ENCODE measurements around the gene SYNGR3.
"Not testable (repeated sequence)": the region's sequence is repeated elsewhere in the genome, so short reads cannot be mapped to it uniquely, and the experiment has no call there.

SYNGR3 gene

DNA sequence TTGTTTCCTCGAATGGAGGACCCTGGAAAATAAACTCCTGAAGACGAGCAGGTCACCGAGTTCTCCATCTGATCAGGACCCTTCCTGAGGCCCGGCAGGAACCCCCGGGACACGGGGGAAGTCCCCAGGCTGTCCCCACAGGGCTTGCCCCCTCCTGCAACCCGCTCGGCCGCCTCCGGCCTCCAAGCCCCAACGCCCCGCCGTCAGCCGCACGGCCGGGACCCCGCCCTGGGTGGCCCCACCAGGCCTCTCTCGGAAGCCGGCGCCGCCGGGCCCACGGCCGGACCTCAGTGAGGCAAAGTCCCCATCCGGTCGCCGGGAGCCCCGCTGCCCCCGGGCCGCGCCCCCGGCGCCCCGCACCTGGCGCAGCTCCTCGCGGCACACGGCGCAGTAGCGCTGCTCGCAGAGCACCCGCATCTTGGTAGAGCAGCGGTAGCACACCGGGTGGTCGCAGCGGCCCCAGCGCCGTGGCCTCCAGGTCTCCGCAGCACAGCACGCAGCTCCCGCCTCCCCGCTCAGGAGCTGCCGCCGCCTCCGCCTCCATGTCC lies 19.5 kb downstream of the SYNGR3 start:
- no peak for DNase-seq (ENCODE audit: low spot score)

DNA sequence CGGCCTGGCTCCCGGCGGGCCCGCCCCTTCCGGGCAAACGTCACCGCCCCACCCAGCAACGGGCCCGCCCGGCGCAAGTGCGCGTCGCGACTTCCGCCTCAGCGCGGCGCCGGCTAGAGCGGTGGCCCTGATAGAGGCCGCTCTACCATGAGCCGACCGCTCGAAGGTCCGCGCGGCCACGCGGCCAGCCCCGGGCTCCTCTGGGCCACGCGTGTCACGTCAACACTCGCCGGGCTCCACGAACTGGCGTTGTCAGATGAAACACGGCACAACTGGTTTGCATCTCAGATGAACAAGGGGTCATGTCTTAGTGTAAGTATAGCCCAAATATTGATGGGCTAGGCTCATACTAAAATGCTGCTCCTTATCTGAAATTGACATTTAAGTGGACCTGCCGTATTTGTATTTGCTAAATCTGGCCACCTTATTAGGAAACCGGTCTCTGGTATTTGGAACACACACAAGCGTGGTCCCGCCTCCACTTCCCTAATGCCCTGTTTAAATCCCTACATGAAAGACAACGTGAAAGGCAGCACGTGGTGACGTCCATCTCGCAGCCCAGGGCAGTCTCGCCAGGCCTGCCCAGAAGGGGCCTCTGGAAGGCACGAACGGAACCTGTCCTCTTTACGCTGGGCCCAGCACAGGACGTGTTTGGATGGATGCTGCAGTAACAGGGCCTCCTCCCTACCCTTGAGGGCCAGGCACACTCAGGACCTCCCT lies 20.2 kb downstream of the SYNGR3 start, which contains the start of gene ZNF598:
Gene ZNF598 (minus strand): TSS at position 31 of the 720 bp plus-strand sequence.
- DNase-seq (ENCODE audit: low spot score), result peak; percentile 87

- DNase-seq (ENCODE audit: low spot score), result not testable (repeated sequence)
Observed at GRCh38 chr16:2011726-2012125, 22.0 kb downstream of the SYNGR3 start.

DNA sequence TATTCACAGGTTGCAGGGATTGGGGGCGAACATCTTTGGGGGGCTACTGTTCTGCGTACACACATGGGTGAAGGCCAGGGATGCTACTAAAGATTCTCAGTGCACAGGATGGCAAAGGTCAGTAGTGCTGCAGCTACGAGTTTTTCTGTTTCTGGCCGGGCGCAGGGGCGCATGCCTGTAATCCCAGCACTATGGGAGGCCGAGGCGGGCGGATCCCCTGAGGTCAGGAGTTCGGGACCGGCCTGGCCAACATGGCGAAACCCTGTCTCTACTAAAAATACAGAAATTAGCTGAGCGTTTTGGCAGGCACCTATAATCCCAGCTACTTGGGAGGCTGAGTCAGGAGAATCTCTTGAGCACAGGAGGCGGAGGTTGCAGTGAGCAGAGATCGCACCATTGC lies 23.8 kb downstream of the SYNGR3 start:
- DNase-seq (ENCODE audit: low spot score), result no peak

- peak; percentile 90 for DNase-seq (ENCODE audit: low spot score)
Observed at GRCh38 chr16:2015117-2015946, 25.6 kb downstream of the SYNGR3 start.

DNA sequence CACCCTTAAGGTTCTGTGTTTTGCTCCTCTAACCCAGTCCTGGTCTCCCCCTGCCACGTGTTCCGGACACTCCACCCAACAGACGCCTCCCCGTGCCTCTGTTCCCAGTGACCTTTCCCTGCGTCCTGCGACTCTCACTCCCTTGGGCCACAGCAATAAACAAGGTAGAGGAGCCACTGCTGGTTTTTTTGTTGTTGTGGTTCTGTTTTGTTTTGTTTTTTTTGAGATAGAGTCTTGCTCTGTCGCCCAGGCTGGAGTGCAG lies 26.1 kb downstream of the SYNGR3 start:
- DNase-seq (ENCODE audit: low spot score), result no peak

DNA sequence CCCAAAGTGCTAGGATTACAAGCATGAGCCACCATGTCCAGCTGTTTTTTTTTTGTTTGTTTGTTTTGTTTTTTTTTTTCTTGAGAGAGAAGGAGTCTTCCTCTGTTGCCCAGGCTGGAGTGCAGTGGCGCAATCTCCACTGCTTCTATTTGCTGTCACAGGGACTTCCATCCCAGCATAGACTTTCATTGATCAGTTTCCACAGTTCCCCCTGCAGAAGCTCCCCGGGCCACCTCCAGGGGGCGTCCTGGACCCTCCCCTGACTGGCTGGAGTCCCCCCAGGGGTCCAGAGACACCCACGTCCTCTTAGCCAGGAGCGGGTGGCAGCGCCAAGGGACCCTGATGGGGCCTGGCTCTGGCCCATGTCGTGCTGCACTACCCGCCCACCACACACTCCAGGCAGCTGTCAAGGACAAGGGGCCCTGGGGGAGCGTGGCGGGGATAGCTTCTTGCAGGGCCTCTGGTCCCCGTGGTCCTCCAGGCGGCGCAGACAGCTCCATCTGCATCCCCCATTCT lies 26.7 kb downstream of the SYNGR3 start:
- DNase-seq (ENCODE audit: low spot score), result no peak

GRCh38 chr16:2019518-2019920 lies 29.7 kb downstream of the SYNGR3 start, which contains the start of gene NPW:
Gene NPW (plus strand): TSS chr16:2019785.
- DNase-seq (ENCODE audit: low spot score), result no peak

DNA sequence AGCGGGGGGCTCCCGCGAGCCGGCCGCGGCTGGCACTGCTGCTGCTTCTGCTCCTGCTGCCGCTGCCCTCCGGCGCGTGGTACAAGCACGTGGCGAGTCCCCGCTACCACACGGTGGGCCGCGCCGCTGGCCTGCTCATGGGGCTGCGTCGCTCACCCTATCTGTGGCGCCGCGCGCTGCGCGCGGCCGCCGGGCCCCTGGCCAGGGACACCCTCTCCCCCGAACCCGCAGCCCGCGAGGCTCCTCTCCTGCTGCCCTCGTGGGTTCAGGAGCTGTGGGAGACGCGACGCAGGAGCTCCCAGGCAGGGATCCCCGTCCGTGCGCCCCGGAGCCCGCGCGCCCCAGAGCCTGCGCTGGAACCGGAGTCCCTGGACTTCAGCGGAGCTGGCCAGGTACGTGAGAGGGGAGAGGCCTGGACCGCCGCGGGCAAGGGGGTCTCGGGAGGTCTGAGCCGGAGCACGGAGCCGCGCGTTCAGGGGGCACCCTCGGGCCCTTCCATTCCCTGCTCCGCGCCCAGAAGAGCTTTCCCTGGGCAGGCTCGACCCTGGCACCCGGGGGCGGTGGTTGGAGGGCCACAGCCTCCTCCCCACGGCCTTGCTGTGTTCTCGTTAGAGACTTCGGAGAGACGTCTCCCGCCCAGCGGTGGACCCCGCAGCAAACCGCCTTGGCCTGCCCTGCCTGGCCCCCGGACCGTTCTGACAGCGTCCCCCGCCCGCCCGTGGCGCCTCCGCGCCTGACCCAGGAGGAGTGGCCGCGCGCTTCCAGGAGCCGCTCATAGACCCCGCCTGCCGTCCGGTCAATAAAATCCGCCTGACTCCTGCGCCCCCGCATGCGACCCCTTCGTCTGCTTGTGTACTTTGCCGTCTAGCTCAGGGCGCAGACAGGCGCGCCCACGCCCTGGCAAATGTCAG lies 30.4 kb downstream of the SYNGR3 start:
- DNase-seq (ENCODE audit: low spot score), result no peak

DNA sequence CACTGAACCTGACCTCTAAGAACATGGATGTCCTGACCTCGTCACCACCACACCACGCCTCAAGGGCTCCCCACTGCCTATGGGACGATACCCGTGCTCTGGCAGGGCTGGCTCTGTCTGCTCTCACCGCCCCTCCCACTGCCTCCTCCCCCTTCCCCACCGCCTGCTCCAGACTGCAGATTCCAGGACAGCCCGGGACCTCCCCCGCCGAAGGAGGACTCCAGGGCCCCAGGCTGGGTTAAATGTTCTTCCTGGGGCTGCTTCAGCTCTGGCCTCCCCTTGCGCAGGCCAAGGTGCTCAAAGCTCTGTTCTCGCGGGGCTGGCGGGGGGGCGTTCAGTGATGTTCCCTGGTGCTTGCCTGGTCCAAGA lies 32.9 kb downstream of the SYNGR3 start:
- DNase-seq (ENCODE audit: low spot score), result no peak

- DNase-seq (ENCODE audit: low spot score), result peak; percentile 88
Observed at GRCh38 chr16:2023092-2024031, 33.6 kb downstream of the SYNGR3 start.

DNA sequence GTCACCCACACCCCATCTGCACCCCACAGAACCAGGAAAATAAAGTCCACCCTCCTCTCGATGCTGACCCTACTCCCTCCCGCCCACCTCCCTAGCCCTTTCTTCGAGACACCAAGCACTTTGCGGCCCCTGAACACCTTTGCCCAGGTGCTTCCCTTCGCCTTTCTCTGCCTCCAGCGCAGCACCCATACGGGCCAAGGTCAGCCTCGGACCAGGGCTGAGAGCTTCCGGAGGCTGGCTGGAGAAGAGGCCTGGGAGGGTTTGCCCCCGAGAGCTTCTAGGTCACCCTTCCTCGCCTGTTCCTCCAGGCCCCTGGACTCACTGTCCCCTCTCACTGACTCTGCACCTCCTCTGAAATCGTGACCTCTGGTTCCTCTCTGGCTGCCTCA lies 34.3 kb downstream of the SYNGR3 start:
- no peak for DNase-seq (ENCODE audit: low spot score)

DNA sequence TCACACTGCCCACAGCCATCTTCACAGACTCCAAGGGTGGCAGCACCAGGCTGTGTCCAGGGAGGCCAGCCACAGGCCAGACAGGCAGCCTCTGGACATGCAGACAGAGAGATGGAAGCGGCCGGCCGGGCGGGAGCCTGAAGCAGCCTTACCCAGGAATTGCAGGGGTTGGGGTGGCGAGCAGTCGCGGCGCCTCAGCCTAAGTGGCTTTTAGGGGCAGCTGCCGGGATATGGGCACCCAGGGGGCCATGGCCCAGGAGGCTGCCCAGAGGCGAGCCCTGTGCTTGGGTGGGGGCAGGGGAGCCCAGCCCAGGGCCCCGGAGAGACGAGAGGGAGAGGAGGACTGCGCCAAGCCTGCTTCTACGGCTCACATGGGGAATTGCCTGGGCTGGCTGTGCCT lies 35.5 kb downstream of the SYNGR3 start:
- no peak for DNase-seq (ENCODE audit: low spot score)

GRCh38 chr16:2025878-2026460 lies 36.2 kb downstream of the SYNGR3 start:
- no peak for DNase-seq (ENCODE audit: low spot score)

GRCh38 chr16:2026461-2027023 lies 36.8 kb downstream of the SYNGR3 start, which contains the start of gene NHERF2:
Gene NHERF2 (plus strand): TSS chr16:2026902. CDS start chr16:2027006, 104 bp downstream.
- no peak for DNase-seq (ENCODE audit: low spot score)

DNA sequence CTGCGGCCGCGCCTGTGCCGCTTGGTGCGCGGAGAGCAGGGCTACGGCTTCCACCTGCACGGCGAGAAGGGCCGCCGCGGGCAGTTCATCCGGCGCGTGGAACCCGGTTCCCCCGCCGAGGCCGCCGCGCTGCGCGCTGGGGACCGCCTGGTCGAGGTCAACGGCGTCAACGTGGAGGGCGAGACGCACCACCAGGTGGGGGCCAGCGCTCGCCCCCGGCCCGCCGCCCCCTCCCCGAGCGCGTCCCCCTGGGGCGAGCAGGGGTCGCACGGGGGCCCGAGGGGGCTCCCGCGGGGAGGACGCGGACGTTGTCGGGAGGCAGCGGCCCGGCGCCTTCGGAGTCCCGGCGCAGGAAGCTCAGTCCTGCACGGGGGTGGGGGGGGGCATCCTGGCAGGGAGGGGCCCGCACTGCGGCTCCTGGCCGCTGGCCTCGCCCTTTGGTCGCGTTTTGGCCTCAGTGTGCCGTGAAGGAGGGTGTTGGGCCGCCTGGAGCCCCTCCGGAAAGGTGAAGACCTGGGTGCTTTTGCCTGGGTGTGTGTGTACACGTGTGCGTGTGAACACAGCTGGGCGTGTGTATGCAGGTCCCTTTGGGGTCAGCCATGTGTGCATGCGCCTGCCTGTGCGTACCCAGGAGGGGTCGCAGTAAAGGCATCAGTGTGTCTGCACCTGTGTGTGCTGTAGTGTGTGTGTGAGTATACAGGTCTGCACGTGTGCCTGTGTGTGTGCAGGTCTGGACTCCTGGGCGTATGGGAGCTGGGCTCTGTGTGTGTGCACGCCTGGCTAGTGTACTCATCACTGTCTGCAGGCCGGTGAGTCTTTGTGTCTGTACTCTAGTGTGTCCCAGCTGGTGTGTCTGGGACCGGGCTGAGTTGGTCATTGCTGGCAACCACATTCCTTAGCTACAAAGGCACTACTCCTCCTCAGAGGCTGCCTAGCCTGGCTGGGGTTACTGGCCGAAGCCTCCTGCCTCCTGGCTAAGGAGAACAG lies 37.5 kb downstream of the SYNGR3 start:
- no peak for DNase-seq (ENCODE audit: low spot score)

DNA sequence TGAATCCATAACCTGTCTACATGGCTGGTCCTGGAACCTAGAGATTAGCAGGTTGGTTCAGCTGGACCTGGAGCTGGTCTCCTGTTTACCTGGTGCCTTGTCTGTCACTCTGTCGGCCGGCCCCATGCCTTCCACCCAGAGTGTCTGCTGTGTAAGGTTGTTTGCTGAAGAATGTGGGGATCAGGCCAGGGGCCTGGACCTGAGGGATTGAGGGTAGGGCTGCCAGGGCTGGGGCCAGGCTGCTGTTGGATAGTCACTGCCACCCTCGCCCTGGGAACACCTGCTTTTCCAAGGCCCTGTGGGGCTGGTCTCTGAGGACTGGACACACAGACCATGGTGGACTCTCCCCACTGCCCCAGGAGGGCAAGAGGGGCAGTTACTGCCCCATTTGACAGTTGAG lies 38.4 kb downstream of the SYNGR3 start:
- no peak for DNase-seq (ENCODE audit: low spot score)

DNA sequence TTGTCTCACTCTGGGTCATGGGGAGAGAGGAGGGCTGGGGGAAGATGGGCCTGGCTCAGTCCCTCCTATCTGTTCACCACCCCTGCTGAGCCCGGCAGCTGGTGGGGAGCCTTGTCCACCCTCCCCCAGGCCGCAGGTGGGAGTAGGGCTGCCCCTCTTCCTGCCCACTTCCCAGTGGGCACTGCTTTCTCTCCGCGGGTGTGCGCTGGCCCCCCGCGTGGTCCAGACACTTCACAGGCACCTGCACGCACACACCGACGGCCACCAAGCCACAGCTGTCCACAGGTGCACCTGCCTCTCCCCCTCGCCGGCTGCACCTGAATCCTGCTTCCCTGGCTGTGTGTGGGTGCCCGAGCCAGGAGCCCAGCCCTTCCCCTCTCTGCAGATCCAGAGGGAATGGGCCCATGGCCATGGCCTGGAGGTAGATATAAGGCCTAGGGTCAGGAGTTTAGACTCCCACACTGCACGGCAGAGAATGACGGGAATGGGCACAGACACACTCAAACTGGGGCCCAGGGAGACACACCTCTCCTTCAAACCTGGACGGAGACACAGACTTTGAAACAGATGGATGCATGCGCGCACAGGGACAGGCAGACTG lies 39.0 kb downstream of the SYNGR3 start:
- no peak for DNase-seq (ENCODE audit: low spot score)

Data from LoVo (cell line).